Measurements from ENCODE around the gene GH2.
"Not testable (repeated sequence)": the region's sequence is repeated elsewhere in the genome, so short reads cannot be mapped to it uniquely, and the experiment has no call there.

DNA sequence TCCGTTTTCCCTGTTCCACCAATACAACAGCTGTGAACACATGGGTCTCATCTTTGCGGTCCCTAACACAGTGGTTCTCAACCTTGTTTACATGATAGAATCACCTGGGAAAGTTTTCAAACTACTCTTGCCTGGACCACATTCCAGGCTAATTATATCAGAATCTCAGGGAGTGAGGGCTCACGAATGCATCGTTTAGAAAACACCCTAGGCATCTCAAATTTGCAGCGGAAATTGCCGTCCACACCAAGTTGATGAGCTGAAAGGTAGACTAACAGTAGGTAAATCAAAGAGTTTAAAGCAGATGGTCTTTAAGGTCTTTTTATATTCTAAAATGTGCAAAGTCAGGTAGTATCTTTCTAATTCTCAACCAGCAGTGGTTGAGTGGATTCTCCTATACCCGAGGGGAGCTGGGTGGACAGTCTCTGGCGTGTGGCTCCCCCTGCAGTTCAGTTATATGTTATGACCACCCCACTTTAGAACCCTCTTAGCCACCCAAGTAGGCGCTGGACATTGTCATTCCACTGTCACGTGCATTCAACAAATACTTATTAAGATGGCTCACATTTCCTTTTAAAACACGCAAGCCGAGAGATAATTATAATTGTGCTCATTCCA is 25.5 kb upstream of the GH2 start:
- TF ChIP-seq EZH2phosphoT487 (IDR thresholded peaks at IDR 0.05; ENCODE audit: borderline replicate concordance, low read length); EZH2 (IDR thresholded peaks at IDR 0.05; ENCODE audit: low read length, unreplicated experiment): not testable (repeated sequence)
- TF ChIP-seq, protein P1, sequence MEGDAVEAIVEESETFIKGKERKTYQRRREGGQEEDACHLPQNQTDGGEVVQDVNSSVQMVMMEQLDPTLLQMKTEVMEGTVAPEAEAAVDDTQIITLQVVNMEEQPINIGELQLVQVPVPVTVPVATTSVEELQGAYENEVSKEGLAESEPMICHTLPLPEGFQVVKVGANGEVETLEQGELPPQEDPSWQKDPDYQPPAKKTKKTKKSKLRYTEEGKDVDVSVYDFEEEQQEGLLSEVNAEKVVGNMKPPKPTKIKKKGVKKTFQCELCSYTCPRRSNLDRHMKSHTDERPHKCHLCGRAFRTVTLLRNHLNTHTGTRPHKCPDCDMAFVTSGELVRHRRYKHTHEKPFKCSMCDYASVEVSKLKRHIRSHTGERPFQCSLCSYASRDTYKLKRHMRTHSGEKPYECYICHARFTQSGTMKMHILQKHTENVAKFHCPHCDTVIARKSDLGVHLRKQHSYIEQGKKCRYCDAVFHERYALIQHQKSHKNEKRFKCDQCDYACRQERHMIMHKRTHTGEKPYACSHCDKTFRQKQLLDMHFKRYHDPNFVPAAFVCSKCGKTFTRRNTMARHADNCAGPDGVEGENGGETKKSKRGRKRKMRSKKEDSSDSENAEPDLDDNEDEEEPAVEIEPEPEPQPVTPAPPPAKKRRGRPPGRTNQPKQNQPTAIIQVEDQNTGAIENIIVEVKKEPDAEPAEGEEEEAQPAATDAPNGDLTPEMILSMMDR (conservative IDR thresholded peaks at IDR 0.05; ENCODE audit: low read depth, low read length), result peak; percentile 45
